GM19468 (cell line): ENCODE results near the gene KIF22.
A peak's percentile ranks its signal among the peaks of the same experiment; 100 is the strongest.
"Not testable (repeated sequence)": the region's sequence is repeated elsewhere in the genome, so short reads cannot be mapped to it uniquely, and the experiment has no call there.

ENCODE experiments used
- ATAC-seq: cut with Tn5 transposase; IDR thresholded peaks from one replicate; pipeline ENCODE4 v1.9.1; 2021; ENCODE audit warnings: mild to moderate bottlenecking, moderate library complexity, moderate number of reproducible peaks; ENCODE audit not compliant: unreplicated experiment; ENCODE audit errors: extremely low read depth

Gene KIF22

DNA sequence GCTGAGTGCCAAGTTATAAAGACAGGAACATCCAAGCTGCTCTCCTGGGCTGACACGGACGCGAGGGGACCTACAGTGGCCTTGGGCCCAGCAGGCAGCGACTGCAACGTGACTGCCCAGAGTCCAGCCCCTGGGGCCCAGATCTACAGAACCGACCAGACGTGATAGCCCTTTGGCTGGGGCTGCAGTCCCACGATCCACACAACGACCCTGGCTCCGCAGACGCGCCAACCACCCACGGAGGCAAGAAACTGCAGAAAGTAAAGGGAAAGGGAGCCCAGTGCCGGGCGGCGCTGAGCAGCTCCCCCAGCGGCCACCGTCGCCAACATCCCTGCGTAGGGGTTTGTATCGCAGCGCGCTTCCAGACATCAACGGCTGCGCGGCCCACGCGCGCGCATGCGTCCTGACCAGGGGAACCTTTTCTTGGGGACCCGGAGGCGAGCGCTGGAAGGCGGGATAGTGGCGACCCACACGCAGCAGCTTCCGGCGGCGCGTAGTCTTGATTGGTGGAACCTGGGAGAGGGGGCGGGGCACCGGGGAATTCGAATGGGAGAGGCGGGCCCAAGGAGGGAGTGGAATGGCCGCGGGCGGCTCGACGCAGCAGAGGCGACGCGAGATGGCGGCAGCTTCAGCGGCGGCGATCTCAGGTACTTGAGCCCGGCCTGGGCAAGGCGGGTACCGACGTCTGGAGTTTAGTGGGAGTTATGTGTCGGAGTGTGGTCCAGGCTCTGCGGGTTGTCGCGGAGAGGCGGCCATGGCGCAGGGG is at the start of gene KIF22:
Gene KIF22, plus strand, starts transcription at position 569 of the 766 bp plus-strand sequence. Its CDS starts 9 bp downstream, at position 578.
- ATAC-seq: peak; percentile 88

GRCh38 chr16:29742683-29743275 is 47.8 kb upstream of the KIF22 start:
- no peak for ATAC-seq

GRCh38 chr16:29743475-29743826 is 47.1 kb upstream of the KIF22 start:
- ATAC-seq: no peak

DNA sequence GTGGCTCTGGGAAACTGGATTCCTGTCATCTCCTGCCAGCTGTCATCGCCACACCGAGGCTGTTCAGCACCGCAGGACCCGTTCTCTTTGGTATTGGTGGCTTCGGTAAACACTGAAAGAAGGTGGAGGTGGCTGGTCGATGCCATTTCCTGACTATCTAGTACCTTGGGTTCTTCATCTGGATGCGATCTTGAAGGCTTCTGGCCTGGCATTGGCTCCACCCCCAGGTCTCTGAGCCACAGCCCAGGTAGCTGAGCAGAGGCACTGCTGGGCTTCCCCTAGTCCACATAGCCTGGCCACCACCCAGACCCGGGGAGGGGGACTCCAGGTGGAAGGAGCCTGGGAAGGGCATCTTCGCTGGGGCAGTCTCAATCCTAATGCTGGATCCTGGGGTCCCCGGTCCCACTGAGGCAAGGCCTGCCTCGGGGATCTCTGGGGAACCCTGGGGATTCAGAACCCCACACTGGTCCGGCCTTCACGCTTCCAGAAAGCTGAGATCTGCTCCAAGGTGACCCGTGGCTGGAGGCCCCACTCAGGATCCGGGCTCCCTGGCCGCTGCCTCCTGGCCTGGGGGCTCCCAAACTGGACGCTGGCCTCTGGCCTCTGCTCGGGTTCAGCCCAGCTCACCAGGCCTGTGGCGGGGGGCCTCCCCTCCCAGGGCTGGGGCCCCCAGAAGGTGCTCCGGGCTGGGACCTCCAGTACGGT is 46.6 kb upstream of the KIF22 start:
- ATAC-seq: no peak

- ATAC-seq: no peak
These were observed 45.9 kb upstream of the KIF22 start for GRCh38 chr16:29744541-29745101.

- no peak for ATAC-seq
These were observed 45.3 kb upstream of the KIF22 start for GRCh38 chr16:29745121-29745852.

- no peak for ATAC-seq
These were observed 44.7 kb upstream of the KIF22 start, which contains the start of gene C16orf54 for GRCh38 chr16:29745853-29746345. C16orf54 (minus strand) TSS chr16:29745990; CDS start chr16:29744951, 1,039 bp downstream.

DNA sequence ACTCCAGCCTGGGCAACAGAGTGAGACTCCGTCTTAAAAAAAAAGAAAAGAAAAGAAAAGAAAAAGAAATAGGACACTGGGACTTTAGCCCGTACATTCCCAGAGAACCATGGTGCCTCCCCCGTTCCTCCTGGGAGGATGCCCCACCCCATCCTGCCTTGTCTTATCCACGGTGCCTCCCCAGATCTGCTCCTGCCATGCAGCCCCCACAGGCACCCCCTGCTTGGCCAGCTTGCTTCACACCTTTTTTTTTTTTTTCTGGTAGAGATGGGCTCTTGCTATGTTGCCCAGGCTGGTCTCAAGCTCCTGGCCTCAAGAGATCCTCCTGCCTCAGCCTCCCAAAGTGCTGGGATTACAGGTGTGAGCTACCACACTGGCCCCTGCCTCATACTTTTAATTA is 44.0 kb upstream of the KIF22 start:
- ATAC-seq: not testable (repeated sequence)

GRCh38 chr16:29747947-29748759 is 42.4 kb upstream of the KIF22 start:
- ATAC-seq: no peak

DNA sequence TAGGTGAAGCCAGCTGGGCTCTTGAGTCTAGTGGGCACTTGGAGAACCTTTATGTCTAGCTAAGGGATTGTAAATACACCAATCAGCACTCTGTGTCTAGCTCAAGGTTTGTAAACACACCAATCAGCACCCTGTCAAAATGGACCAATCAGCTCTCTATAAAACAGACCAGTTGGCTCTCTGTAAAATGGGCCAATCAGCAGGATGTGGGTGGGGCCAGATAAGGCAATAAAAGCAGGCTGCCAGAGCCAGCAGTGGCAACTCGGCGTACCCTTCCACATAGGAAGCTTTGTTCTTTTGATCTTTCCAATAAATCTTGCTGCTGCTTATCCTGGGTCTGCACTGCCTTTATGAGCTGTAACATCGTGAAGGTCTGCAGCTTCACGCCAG is 41.8 kb upstream of the KIF22 start:
- not testable (repeated sequence) for ATAC-seq

GRCh38 chr16:29753516-29753915 is 37.0 kb upstream of the KIF22 start:
- no peak for ATAC-seq

GRCh38 chr16:29756654-29757053 is 33.9 kb upstream of the KIF22 start:
- ATAC-seq: no peak

DNA sequence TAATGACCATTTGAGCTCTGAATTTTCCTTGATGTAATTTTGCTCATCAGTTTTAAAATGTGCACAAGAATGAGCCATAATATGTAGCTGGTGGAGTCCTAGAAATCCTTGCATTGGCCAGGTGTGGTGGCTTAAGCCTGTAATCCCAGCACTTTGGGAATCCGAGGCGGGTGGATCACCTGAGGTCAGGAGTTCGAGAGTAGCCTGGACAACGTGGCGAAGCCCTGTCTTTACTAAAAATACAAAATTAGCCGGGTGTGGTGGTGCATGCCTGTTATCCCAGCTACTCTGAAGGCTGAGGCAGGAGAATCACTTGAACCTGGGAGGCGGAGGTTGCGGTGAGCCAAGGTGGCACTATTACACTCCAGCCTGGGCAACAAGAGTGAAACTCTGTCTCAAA is 33.5 kb upstream of the KIF22 start:
- not testable (repeated sequence) for ATAC-seq

- ATAC-seq: no peak
These were observed 32.5 kb upstream of the KIF22 start for GRCh38 chr16:29757950-29758466.

GRCh38 chr16:29760567-29761279 is 29.8 kb upstream of the KIF22 start:
- no peak for ATAC-seq

- ATAC-seq: not testable (repeated sequence)
These were observed 29.3 kb upstream of the KIF22 start for GRCh38 chr16:29761280-29761651.

DNA sequence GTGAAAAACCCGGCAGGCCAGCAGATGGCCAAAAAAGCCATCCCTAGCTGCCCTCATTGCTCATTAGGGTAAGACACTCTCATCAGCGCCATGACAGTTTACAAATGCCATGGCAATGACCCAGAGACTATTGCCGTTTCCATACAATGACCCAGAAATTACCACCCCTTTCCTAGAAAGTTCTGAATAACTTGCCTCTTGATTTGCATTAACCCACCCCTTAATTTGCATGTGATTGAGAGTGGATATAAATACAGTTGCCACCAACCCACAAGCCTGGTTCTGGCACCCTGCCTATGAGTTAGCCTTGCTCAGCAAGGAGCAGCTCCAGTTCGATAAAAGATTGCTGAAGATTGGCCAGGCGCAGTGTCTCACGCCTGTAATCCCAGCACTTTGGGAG is 28.7 kb upstream of the KIF22 start:
- ATAC-seq: no peak

DNA sequence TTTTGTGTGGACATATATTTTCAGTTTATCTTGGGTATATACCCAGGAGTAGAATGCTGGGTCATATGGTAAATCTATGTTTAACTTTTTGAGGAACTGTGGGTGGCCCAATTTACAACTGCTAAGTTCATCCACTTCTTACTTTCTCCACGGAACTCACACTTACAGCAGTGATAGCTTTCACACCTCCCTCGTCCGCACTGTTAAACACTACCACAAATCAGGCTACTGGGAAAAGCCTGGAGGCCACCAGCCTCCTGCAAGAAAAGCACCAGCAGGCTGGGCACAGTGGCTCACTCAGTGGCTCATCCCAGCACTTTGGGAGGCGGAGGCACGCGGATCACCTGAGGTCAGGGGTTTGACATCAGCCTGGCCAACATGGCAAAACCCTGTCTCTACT is 27.2 kb upstream of the KIF22 start:
- no peak for ATAC-seq
